NCI-H748 (cell line): Measurements from ENCODE around the gene MARCHF3.

Source experiments
- DNase-seq: peaks from one replicate; lab custom pipeline; 2025; ENCODE audit not compliant: unreplicated experiment; lab: John Stamatoyannopoulos, UW

Gene MARCHF3

DNA sequence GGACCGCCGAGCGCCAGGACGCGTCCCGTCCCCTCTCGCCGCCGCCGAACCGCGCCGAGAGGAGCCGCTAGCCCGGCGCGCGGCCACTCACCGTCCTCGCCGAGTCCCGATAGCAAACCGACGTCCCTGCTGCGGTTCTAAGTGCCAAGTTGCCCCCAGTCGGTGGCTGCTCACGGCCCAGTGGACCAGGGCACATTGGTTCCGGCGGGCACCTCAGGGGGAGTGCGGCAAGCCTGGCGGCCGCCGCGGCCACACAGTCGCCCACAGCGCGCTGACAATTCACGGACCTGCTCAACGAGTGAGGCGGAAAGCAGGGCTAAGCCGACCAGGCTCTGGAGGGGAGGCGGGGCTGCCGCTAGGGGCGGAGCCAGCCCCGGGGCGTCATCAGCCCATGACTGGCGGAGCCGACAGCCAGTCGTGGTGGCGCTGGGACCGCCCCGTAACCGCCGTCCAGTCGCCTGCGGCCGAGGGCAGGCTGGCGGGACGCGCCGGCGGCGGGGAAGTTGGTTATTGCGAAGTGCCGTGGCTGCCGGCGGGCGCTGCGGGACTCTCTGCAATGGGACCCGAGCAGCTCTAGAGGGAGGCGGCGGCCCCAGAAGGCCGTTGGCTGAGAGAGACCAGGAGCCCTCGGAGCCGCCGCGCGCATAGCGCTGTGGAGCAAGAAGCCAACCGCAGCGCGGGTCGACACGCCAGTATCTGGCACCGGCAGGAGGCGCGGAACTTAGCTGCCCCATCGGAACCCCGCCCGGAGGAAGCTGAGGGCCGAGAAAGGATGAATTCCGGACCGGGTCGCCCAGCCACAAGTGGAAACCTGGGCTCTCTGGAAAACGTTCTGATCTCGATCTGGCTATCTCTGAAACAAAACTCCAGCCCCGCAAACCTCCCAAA, at the start of gene MARCHF3:
MARCHF3 (minus strand) TSS at position 300 of the 888 bp plus-strand sequence. CDS start 112,387 bp downstream, outside the sequence.
- DNase-seq = peak; percentile 97

DNA sequence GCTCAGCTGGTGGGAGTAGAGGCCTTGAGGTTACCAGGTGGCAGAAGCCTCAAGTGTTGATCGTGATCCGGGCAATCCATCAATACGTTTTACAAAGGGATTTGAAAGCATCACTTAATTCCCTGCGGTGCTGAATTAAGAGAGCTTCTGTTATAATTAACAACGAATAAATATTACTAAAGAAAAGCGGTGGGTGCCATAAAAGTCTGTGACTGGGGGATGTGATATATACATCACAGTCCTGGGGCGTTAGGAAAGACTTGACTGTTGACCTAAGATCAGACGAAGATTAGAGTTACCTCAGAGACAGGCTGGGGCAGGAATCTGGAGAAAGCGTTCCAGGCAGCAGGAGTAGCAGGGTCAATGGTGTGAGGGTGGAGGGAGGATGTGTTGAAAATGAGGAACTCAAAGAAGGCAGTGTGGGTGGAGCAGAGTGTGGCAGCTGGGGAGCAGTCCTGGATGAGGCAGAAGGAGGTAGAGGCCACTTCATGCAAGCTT, 49.7 kb upstream of the MARCHF3 start:
- peak; percentile 99 for DNase-seq

- no peak for DNase-seq
Observed at GRCh38 chr5:127077366-127077765, 47.0 kb upstream of the MARCHF3 start.

GRCh38 chr5:127076315-127077129, 46.2 kb upstream of the MARCHF3 start:
- peak; percentile 13 for DNase-seq

DNA sequence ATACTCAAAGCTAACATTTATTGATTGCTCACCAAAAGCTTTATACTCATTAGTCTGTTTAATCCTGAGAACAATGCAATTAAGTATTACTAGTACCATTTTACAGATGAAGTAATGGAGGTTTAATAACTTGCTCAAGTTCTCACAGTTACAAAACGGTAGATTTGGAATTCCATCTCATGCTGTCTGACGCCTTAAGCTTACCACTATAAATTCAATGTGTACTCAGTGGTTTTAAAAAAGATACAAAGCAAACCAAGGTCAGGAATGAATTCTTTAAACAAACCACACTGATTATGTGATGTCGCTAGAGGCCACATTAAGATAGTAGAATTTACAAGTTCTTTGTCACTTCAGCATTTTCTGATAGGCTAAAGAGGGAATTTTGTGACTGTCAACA, 44.1 kb upstream of the MARCHF3 start:
- DNase-seq = no peak

DNA sequence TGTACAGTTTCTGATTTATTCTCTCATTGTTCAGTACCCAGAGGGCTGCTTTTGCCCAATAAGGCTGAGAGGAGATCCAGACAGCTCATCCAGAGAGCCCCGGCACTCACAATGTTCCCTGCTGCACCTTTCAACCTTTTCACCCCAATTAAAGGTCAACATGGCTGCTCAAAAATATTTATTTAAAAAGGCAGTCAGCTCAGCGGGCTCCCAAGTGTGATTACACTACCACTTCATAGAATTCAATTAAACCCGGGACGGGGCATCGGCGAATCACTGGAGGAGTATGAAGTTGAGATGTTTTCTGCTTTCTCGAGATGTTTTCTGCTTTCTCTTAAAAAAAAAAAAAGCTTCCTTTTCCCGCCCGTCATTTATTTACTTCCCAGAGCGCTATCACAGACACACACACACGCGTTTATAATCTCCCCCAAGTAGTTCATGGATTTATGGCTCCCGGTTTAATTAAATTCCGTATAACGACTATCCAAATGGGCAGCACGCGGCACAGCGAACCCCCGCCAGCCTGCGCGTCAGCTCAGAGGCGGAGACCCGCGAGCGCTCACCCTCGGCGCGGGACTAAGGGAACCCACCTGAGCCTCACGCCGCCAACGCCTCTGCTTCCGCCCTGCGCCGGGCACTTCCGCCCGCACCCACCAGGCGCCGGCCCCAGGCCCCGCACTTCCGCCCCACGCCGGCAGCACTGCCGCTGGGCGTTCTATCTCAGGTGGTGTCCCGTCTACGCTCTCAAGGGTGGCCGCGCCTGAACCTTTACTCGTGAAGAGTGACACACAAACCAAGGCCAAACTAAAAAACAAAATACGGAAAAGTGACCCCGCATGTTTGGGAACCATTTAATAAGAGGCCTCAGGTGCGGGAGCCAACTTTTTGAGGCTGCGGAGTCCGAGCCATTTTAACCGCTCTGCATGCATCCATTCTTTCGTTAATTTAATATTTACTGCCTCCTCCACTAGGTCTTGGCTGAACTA, 42.8 kb upstream of the MARCHF3 start, which contains the start of gene C5orf63:
C5orf63 (minus strand) TSS at position 642 of the 986 bp plus-strand sequence. CDS start 14,507 bp downstream, outside the sequence.
- DNase-seq = no peak

GRCh38 chr5:127070243-127070642, 39.9 kb upstream of the MARCHF3 start:
- no peak for DNase-seq

GRCh38 chr5:127068493-127069214, 38.3 kb upstream of the MARCHF3 start:
- DNase-seq = peak; percentile 40

GRCh38 chr5:127066721-127067120, 36.4 kb upstream of the MARCHF3 start:
- DNase-seq = no peak

DNA sequence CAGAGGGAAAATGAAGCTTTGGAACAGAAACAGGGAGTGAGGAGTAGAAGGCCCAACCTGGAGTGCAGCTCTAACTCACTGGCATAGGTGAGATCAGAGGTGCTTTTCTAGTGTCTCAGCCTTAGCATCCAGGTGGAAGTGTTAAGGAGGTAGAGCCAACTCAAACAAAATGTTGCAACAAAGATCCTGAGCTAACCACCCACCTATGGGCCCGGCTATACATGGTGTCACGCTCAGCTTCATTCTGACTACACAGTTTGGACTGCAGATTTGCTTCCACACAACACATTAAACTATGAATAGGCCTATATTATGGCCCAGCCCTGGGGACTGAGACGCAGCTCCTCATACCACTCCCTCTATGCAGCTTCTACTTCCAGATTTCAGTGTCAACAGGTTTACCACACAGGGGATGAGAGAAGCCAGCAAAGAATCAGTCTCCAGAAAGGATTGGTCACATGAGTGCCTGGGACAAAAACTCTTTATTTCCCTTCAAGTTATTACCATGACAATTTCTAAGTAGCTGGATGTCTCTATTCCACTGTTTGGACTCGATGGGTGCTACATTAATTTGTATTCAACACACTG, 34.0 kb upstream of the MARCHF3 start:
- DNase-seq = no peak

- no peak for DNase-seq
Observed at GRCh38 chr5:127063257-127063913, 33.0 kb upstream of the MARCHF3 start.

DNA sequence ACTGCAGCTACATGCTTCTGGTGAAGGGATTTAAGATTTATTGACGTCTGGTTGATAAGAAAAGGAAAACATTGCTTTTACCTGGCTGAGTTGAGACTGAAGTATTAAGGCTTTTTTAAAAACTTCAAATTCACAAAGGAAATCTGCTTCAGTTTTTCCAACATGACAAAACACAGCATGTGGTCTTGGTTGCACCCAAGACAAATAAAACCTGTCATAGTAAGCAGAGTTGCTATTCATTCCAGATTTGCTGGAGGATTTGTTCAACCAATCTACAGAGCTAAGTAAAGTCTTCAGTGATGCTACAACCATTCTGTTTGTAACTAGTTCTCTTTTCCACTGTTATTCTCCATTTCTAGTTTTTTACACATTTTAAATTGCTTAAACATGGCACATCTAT, 31.6 kb upstream of the MARCHF3 start:
- peak; percentile 24 for DNase-seq

DNA sequence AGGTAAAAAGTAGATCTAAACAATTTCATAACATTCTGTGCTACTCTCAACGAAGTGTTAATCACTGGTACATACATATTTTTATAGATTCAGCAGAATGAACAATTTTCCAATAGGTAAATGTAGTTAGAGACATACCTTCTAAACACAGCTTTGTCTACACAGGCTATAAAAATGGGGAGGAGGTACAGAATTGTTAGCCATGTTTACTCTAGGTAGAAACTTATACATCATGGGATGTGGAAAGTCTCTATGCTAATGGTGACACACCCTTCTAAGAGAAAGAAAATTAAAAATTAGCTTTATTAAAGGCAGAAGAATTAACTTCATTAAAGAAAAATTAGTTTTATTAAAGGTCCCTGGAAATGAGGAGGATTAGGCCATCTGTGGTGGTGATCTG, 31.2 kb upstream of the MARCHF3 start:
- no peak for DNase-seq

GRCh38 chr5:127060470-127060985, 30.2 kb upstream of the MARCHF3 start:
- DNase-seq = no peak

GRCh38 chr5:127056896-127057295, 26.5 kb upstream of the MARCHF3 start:
- no peak for DNase-seq

- DNase-seq = no peak
Observed at GRCh38 chr5:127055880-127056653, 25.7 kb upstream of the MARCHF3 start.

DNA sequence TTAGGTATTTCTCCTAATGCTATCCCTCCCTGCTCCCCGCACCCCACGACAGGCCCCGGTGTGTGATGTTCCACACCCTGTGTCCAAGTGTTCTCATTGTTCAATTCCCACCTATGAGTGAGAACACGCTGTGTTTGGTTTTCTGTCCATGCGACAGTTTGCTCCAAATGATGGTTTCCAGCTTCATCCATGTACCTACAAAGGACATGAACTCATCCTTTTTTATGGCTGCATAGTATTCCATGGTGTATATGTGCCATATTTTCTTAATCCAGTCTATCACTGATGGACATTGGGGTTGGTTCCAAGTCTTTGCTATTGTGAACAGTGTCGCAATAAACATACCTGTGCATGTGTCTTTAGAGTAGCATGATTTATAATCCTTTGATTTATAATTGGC, 23.2 kb upstream of the MARCHF3 start:
- DNase-seq = peak; percentile 9

- peak; percentile 96 for DNase-seq
Observed at GRCh38 chr5:127053049-127053448, 22.7 kb upstream of the MARCHF3 start.
